ENCODE data around the gene KIF25.

GRCh38 chr6:168046696-168047095 lies 49.2 kb downstream of the KIF25 start:
- TF ChIP-seq EZH2 (IDR thresholded peaks at IDR 0.05; ENCODE audit: borderline replicate concordance, insufficient read depth, low read length, poor library complexity, severe bottlenecking) (no peak), CTCF (IDR thresholded peaks at IDR 0.05; ENCODE audit: poor library complexity, severe bottlenecking) (no peak), TAF1 (IDR thresholded peaks at IDR 0.05; ENCODE audit: low read depth) (no peak), REST (IDR thresholded peaks at IDR 0.05; ENCODE audit: borderline replicate concordance) (no peak), SMC3 (conservative IDR thresholded peaks at IDR 0.05; ENCODE audit: poor library complexity) (no peak), EP300 (conservative IDR thresholded peaks at IDR 0.05; ENCODE audit: poor library complexity, severe bottlenecking) (no peak), POLR2AphosphoS5 (IDR thresholded peaks at IDR 0.05) (no peak)
